HG02973 (cell line): ENCODE data around the gene HTR4.

Experiments
- ATAC-seq: cut with Tn5 transposase; IDR thresholded peaks from one replicate; pipeline ENCODE4 v1.9.1; 2021; ENCODE audit warnings: moderate library complexity; ENCODE audit not compliant: unreplicated experiment

Gene HTR4

GRCh38 chr5:148438933-148439332, 215.4 kb downstream of the HTR4 start:
- no peak for ATAC-seq

- ATAC-seq = no peak
These were observed 217.1 kb downstream of the HTR4 start for GRCh38 chr5:148437249-148437648.

DNA sequence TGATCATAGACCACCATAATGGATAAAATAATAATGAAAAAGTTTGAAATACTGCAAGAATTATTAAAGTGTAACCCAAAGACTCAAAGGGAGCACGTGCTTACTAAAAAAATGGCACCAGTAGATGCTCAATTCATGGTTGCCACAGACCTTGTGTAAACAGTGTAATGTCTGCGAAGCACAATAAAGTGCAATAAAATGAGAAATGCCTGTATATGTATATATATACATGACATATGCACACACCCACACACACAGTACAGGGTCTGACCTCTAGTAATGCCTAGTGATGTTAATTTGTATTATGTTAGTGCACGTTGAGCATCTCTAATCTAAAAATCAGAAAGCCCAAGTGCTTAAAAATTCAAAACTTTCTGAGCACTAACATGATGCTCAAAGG, 218.3 kb downstream of the HTR4 start:
- ATAC-seq = no peak

DNA sequence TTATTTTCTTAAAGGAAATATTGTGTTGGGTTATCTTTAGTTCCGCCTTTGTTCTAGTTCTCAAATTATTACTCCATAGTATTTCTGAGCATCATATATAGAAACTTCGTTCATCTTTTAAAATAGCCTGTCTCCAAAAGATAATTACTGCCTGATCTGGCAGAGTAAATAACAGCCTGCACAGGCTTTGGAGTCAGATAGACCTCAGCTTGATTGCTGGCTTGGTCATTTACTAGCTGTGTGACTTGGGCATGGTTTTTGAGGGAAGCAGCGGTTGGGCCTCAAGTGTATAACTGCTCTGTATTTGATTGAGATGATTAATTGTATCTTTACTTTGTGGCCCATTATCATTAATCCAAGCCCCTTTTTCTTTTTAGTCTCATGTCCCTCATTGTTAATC, 220.5 kb downstream of the HTR4 start:
- no peak for ATAC-seq
